ENCODE measurements around the gene FOXL3.

The FOXL3 gene

GRCh38 chr7:302054-302992 lies 12.4 kb downstream of the FOXL3 start:
- peak; percentile 25 for DNase-seq (ENCODE audit: low spot score)

GRCh38 chr7:303425-303824 lies 13.5 kb downstream of the FOXL3 start:
- peak; percentile 15 for DNase-seq (ENCODE audit: low spot score)

GRCh38 chr7:303884-304573 lies 14.1 kb downstream of the FOXL3 start:
- DNase-seq (ENCODE audit: low spot score), result peak; percentile 24

GRCh38 chr7:304574-305409 lies 14.8 kb downstream of the FOXL3 start:
- DNase-seq (ENCODE audit: low spot score), result peak; percentile 31

GRCh38 chr7:305410-306151 lies 15.6 kb downstream of the FOXL3 start:
- peak; percentile 24 for DNase-seq (ENCODE audit: low spot score)

- DNase-seq (ENCODE audit: low spot score), result no peak
Measured at GRCh38 chr7:307970-308369, 18.0 kb downstream of the FOXL3 start.

GRCh38 chr7:309586-310228 lies 19.7 kb downstream of the FOXL3 start:
- DNase-seq (ENCODE audit: low spot score), result peak; percentile 19

- DNase-seq (ENCODE audit: low spot score), result peak; percentile 22
Measured at GRCh38 chr7:311131-311680, 21.2 kb downstream of the FOXL3 start.

GRCh38 chr7:311796-312195 lies 21.8 kb downstream of the FOXL3 start:
- DNase-seq (ENCODE audit: low spot score), result peak; percentile 14

GRCh38 chr7:312424-312823 lies 22.5 kb downstream of the FOXL3 start:
- DNase-seq (ENCODE audit: low spot score), result no peak

GRCh38 chr7:314853-315252 lies 24.9 kb downstream of the FOXL3 start:
- no peak for DNase-seq (ENCODE audit: low spot score)

GRCh38 chr7:315516-316265 lies 25.7 kb downstream of the FOXL3 start:
- no peak for DNase-seq (ENCODE audit: low spot score)

GRCh38 chr7:317643-318405 lies 27.9 kb downstream of the FOXL3 start:
- no peak for DNase-seq (ENCODE audit: low spot score)

- DNase-seq (ENCODE audit: low spot score), result no peak
Measured at GRCh38 chr7:318476-318875, 28.5 kb downstream of the FOXL3 start.

- DNase-seq (ENCODE audit: low spot score), result no peak
Measured at GRCh38 chr7:318878-319661, 29.1 kb downstream of the FOXL3 start.

GRCh38 chr7:320297-320696 lies 30.3 kb downstream of the FOXL3 start:
- DNase-seq (ENCODE audit: low spot score), result no peak

- DNase-seq (ENCODE audit: low spot score), result peak; percentile 97
Measured at GRCh38 chr7:322111-322671, 32.2 kb downstream of the FOXL3 start.

GRCh38 chr7:322708-323111 lies 32.7 kb downstream of the FOXL3 start:
- DNase-seq (ENCODE audit: low spot score), result no peak
